GM19397 (cell line): ENCODE data around the gene CREB3L2.
"Not testable (repeated sequence)": the region's sequence is repeated elsewhere in the genome, so short reads cannot be mapped to it uniquely, and the experiment has no call there.

Source experiments
- ATAC-seq: cut with Tn5 transposase; IDR thresholded peaks from one replicate; pipeline ENCODE4 v1.9.1; 2021; ENCODE audit warnings: mild to moderate bottlenecking, moderate library complexity; ENCODE audit not compliant: unreplicated experiment

Gene CREB3L2

DNA sequence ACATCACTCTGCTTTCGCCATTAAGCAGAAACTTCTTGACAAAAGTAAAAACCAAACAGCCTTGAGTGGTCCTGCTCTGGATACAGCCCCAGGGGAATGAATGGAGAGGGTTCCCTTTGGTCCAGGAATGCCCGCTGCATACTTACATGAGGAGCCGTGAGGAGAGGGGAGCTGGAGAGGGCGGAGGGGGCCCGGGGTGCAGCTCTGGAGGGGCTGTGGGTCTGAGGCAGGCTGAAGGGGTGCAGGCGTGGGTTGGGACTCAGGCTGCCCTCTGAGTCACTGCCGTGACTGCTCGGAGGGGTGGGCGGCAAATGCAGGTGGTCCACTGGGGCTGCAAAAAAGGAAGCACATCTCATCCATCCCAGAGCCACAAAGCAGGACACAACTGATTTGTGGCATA, 93.8 kb downstream of the CREB3L2 start:
- no peak for ATAC-seq

GRCh38 chr7:137906636-137907035, 95.2 kb downstream of the CREB3L2 start:
- ATAC-seq, result not testable (repeated sequence)

DNA sequence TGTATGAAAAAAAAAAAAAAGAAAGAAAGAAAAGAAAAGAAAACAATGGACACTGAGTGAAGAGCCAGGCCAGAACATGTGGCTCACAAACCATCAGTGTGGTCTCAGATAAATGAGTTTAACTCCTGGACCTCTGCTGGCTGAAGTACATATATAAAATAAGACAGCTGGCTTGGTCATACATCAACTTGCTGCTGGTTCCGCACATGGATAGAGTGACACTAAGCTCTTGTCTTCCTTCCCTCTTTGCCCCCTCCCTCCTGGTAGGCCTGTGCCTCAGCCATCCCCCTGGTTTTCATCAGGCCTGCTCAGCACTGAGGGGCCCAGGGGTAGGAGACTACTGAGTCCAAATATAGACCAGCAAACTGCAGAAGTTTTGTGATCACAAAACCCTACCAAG, 97.1 kb downstream of the CREB3L2 start:
- no peak for ATAC-seq

DNA sequence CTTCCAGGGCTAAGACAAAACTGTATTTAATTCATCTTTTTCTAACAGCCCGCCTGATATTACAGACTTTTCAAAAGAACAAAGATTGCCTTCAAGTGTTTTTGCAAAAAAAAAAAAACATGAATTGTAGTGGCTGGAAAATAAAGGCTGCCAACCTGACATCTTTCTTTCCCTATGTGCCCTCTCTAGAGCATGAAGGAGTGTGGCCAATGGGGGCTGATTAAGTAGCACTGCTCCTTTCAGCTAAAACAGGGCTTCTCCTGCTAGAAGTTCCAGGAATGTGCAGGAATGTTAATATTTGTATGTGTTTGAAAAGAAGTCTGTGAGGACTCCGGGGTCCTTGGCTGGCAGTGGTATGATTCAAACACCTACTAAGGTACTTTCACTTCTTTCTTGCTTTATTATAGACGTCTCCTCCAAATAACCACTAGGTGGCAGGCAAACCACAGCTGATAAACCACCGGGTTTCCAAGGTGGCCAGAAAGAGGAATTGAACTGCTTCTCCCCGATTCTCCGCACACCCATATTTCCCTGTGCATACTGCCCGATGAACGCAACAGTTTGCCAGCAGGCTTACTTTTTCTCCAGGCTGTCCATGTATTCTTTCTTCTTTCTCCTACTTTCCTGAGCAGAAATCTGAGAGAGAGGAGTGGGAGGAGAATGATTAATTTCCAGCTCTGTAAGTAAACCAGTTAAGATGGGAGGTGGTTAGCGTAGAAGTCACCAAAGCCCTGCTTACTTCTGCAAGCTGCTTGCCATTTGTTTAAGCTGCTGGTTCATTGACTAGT, 98.3 kb downstream of the CREB3L2 start:
- ATAC-seq, result peak; percentile 55

DNA sequence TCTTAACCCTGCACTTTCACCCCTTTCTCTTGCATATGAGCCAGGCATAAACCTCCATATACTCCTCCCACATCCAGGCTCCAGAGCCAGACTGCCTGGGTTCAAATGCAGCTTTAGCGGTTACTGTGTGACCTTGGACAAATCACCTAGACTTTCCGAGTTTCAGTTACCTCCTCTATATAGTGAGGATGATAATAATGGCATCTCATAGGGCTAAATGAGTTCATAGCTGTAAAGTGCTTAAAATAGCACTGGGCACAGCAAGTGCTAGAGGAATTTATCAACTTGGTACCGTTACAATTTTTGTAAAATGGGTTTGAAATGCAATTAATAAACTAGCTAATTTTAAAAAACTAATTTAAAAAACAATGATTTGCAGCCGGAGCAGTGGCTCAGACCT, 101.7 kb downstream of the CREB3L2 start:
- ATAC-seq, result no peak

DNA sequence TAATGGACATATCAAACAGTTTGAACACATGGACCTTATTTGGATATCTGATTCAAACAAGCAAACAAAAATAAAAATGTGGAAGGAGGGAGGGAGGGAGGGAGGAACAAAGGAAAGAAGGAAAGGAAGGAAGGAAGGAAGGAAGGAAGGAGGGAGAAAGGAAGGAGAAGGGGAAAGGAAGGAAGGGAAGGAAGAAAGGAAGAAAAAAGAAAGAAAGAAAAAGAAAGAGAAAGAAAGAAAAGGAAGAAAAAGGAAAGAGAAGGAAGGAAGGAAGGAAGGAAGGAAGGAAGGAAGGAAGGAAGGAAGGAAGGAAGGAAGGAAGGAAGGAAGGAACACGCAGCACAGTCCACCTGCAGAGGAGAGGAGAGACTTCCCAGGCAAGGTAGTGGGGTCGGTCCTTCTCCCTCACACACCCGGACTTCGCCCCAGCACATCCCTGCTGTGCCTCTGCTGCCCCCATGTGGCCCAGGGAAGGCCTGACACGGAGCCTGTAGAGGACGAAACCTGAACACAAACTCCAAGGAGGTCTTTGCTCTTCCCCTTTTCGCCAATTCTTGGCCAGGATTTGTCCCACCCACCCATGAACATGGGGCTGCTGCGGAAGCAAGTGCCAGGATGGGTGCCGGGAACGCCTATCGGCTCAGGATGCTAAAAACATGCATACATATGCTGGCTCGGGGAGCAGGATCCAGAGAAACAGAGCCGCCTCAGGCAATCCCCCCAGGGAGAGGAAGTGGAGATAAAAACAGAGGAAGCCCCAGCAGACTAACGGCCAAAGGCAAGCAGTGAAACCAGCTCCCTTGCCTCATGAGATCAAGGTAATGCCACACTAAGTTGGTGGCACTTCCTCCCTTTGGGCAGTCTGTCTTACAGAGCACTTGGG, 102.8 kb downstream of the CREB3L2 start:
- peak; percentile 74 for ATAC-seq

DNA sequence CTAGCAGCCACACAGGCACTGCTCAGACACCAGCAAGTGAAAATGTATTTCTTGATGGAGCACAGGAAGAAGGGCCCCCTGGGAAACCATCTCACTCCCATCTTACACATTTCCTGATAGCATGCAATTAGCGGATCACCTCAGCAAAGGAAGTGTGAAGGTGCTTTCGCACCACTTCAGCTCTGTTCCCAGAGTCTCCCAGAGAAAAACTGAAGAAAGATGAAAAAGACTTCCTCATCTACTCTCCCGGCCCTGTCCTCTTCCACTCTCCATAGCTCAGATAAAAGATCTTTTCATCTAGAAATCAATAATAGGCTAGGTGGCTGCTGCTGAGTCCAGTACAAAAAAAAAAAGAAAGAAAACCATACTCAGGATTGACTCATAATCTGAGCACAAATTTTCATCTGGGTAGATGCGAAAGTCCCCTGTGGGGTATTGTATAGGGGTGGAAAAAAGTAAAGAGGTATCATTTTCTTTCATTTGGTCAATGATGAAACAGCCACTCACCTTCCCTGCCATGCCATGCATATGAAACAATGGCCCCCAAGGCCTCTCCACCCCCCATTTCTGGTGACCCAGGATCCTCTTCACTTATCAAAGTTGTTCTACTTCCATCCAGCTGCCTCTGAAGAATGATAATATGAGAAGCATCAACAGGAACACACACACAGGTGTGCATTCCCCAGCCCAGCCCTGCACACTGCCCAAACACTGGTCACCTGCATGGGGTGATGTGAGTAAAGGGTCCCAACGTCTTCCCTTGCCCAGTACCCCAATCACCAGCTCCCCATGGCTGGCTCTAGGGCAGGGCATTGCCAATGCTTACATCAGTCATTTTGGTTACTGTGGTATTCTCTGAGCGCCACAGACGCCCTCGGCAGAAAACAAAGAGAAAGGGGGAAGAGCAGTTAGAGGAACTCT, 106.3 kb downstream of the CREB3L2 start:
- peak; percentile 59 for ATAC-seq

DNA sequence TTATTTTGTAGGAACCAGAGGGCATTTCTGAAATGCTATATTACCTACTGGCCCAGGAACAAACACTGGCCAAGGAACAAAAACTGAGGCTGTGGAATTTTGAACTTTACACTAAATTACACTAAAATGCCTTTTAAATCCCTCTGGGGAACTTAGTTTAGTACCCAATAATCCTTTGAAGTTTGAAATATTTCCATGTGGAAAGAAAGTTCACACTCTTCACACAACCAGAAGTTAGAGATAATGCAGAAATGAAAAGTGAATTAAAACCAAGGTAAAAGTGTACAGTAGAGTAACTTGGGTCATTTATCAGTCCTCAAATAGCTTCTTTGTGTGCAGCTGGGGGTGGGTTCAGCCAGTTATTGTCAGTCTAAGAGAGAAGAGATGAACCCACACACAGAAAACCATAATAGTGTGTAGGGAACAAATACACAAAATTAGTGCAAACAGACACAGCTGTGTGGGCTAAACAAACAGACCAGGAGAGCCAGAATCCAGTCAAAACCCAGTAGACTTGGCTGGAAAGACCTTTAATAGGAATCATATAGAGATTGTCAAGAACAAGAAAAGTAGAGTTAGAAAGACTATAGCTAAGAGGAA, 108.6 kb downstream of the CREB3L2 start:
- no peak for ATAC-seq

- ATAC-seq, result no peak
Observed at GRCh38 chr7:137891016-137891655, 110.8 kb downstream of the CREB3L2 start.

GRCh38 chr7:137890449-137890921, 111.4 kb downstream of the CREB3L2 start:
- ATAC-seq, result no peak

- ATAC-seq, result no peak
Observed at GRCh38 chr7:137888241-137888640, 113.6 kb downstream of the CREB3L2 start.

DNA sequence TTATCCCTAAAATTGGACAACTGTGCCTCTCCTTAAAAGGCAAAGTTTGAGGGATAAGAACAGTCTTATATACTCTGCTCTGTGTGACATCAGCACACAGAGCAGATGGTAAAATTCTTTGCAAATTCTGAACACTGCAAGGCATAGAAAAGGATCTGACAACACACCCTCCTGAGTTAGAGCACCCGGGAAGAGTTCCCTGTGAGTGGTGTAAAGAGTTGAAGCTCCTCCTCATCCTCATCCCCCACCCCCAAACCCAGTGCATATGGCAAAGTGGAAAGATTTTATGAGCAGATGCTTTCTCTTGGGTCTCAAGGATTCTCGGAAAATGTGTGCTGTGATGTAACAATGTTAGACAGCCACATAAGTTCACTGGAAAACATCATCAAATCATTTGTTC, 115.1 kb downstream of the CREB3L2 start:
- no peak for ATAC-seq

- ATAC-seq, result no peak
Observed at GRCh38 chr7:137886281-137886680, 115.6 kb downstream of the CREB3L2 start.

GRCh38 chr7:137885678-137886077, 116.2 kb downstream of the CREB3L2 start:
- ATAC-seq, result no peak

DNA sequence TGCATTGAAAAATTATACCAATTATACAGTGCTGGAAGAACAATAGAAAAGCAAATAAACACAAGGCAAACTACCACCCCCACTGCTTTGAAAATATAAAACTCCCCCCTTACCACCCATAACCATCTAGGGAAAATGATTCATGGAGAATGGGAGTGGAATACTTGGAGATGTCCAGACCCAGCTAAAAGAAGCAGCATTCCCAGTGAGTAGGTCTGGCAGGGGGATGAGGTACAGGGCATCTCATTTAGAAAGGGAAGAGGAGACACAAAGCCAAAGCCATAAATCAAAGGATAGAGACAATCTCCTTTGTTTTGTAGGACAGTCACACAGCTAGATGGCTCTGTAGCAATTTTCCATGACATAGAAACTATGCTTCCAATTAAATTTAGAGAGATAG, 119.1 kb downstream of the CREB3L2 start:
- no peak for ATAC-seq

- ATAC-seq, result peak; percentile 60
Observed at GRCh38 chr7:137882261-137882668, 119.6 kb downstream of the CREB3L2 start.

GRCh38 chr7:137881607-137882260, 120.2 kb downstream of the CREB3L2 start:
- no peak for ATAC-seq

- no peak for ATAC-seq
Observed at GRCh38 chr7:137880432-137880831, 121.5 kb downstream of the CREB3L2 start.

DNA sequence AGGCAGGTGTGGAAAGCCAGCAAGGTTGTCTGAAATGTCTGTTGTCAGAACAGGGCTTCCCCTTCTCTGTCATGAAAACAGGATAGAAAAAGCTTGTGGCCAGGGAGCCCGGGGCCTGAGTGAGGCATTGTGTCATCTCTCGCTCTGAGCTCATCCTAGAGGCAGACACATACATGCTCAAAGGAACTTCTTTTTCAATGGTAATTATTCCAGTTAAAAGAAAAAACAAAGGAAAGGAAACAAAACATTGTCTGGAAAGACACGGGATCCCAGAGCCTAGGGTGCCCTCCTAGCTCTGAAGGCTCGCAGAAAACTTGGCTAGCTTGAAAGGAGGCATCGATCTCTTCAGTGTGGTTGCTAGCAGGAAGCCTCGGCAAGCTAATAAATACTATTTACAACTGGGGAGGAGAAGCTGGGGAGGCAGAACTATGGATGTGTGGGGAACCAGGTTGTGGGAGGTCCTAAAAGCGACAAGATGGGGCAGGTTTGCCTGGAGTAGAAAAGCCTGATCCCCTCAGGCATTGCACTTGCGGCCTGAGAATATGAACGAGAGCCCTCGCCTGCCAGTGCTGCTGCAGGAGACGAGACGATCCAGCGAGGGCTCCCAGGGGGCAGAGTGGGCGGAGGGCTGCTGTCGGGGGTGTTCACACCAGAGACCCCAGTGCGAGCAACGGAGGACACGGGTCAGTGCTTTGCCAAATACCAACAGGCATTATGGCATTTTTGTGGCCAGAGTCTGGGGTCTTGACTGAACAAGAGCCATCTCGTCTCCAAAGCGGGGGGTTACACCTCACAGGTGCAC, 122.3 kb downstream of the CREB3L2 start:
- ATAC-seq, result no peak
